ENCODE results near the gene THSD7A.

GRCh38 chr7:11548532-11548931 lies 283.5 kb downstream of the THSD7A start:
- no peak for TF ChIP-seq ZNF260 (CRISPR knock-in tag; IDR thresholded peaks at IDR 0.05; ENCODE audit: borderline replicate concordance, low read depth)
- no peak for TF ChIP-seq CTCF (CRISPR knock-in tag; IDR thresholded peaks at IDR 0.05)
- TF ChIP-seq FLYWCH1 (CRISPR knock-in tag; IDR thresholded peaks at IDR 0.05) = no peak
- TF ChIP-seq ZKSCAN1 (IDR thresholded peaks at IDR 0.05; ENCODE audit: low read length) = no peak
- TF ChIP-seq REPIN1 (CRISPR knock-in tag; IDR thresholded peaks at IDR 0.05; ENCODE audit: borderline replicate concordance, low read depth) = no peak
- no peak for TF ChIP-seq ZNF383 (CRISPR knock-in tag; IDR thresholded peaks at IDR 0.05; ENCODE audit: borderline replicate concordance)
- no peak for TF ChIP-seq ZNF350 (CRISPR knock-in tag; IDR thresholded peaks at IDR 0.05; ENCODE audit: borderline replicate concordance, low read depth)
- no peak for TF ChIP-seq ZBTB43 (CRISPR knock-in tag; conservative IDR thresholded peaks at IDR 0.05)
- no peak for TF ChIP-seq PHF21A (CRISPR knock-in tag; IDR thresholded peaks at IDR 0.05)
- TF ChIP-seq CREB1 (IDR thresholded peaks at IDR 0.05) = no peak
- no peak for TF ChIP-seq CREB1 (CRISPR knock-in tag; IDR thresholded peaks at IDR 0.05)
- no peak for TF ChIP-seq ARNT (IDR thresholded peaks at IDR 0.05)
